HEK293T (cell line): ENCODE results near the gene PTCH2.

Experiments used
- ARNT ChIP-seq: fragments of 450-650 bp; IDR thresholded peaks from 2 replicates; pipeline ENCODE4 v1.6.1; 2017; ENCODE audit warnings: mild to moderate bottlenecking
- ELF4 ChIP-seq: fragments of 450-650 bp; IDR thresholded peaks from 2 replicates; pipeline ENCODE4 v1.6.1; 2017; ENCODE audit warnings: antibody characterized with exemption
- FOXA1 ChIP-seq: fragments of 450-650 bp; IDR thresholded peaks from 2 replicates; pipeline ENCODE4 v1.6.1; 2016; ENCODE audit warnings: mild to moderate bottlenecking
- FOXK2 ChIP-seq: fragments of 450-650 bp; IDR thresholded peaks from 2 replicates; pipeline ENCODE4 v1.6.1; 2016; ENCODE audit warnings: mild to moderate bottlenecking
- FOXM1 ChIP-seq: fragments of 450-650 bp; IDR thresholded peaks from 2 replicates; pipeline ENCODE4 v1.6.1; 2017; ENCODE audit warnings: mild to moderate bottlenecking, borderline replicate concordance
- HDGF ChIP-seq: fragments of 450-650 bp; IDR thresholded peaks from 2 replicates; pipeline ENCODE4 v1.6.1; 2017; ENCODE audit warnings: antibody characterized with exemption, borderline replicate concordance
- LEF1 ChIP-seq: fragments of 450-650 bp; IDR thresholded peaks from 2 replicates; pipeline ENCODE4 v1.6.1; 2017; ENCODE audit warnings: mild to moderate bottlenecking, borderline replicate concordance
- NFRKB ChIP-seq: fragments of 450-650 bp; IDR thresholded peaks from 2 replicates; pipeline ENCODE4 v1.6.1; 2016; ENCODE audit warnings: mild to moderate bottlenecking, moderate library complexity
- SP1 ChIP-seq: fragments of 450-650 bp; IDR thresholded peaks from 2 replicates; pipeline ENCODE4 v1.6.1; 2017
- SUZ12 ChIP-seq: fragments of 450-650 bp; IDR thresholded peaks from 2 replicates; pipeline ENCODE4 v1.6.1; 2016; ENCODE audit warnings: mild to moderate bottlenecking
- ZNF384 ChIP-seq: fragments of 450-650 bp; IDR thresholded peaks from 2 replicates; pipeline ENCODE4 v1.6.1; 2016
- TF ChIP-seq, protein P1 (sequence below): fragments of 450-650 bp; IDR thresholded peaks from 2 replicates; pipeline ENCODE4 v1.6.1; 2016

DNA sequence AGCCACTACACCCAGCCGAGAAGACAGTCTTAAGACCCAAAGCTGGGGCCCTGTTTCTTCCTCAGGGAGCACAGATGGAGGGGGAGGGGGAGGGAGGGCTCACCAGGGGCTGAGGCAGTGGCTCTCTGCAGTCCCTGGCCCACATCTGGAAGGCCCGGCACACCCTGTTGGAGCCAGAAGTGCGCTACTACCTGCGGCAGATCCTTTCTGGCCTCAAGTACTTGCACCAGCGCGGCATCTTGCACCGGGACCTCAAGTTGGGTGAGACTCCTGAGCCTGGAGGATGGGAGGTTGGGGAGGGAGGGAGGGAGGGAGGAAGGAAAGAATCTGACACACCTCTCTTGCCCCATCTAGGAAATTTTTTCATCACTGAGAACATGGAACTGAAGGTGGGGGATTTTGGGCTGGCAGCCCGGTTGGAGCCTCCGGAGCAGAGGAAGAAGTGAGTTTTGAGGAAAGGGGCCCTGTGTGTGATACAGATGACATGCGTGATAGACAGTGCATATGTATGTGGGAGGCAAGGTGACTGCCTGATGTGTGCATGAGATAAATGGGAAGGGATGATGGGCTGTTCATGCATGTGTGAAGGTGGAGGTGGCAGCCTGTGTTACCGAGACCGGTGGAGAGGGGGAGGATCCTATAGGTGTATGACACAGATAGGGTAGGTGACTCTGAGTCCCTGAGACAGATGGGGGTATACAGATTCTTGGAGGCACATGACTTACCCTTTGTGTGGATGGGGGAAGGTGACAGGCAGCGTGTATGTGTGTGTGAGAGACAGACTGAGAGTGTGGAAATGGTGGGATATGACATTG is 41.4 kb downstream of the PTCH2 start:
- TF ChIP-seq SP1 (no peak), FOXK2 (no peak), FOXM1 (no peak), FOXA1 (no peak), NFRKB (no peak), ELF4 (no peak), ZNF384 (no peak), SUZ12 (no peak), HDGF (no peak), LEF1 (no peak), ARNT (no peak)
- TF ChIP-seq, protein P1, sequence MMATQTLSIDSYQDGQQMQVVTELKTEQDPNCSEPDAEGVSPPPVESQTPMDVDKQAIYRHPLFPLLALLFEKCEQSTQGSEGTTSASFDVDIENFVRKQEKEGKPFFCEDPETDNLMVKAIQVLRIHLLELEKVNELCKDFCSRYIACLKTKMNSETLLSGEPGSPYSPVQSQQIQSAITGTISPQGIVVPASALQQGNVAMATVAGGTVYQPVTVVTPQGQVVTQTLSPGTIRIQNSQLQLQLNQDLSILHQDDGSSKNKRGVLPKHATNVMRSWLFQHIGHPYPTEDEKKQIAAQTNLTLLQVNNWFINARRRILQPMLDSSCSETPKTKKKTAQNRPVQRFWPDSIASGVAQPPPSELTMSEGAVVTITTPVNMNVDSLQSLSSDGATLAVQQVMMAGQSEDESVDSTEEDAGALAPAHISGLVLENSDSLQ, result no peak
